ENCODE results near the gene BAG5.

GRCh38 chr14:103519043-103519836 lies 43.2 kb downstream of the BAG5 start:
- TF ChIP-seq POLR2A (IDR thresholded peaks at IDR 0.05; ENCODE audit: low read depth, low read length), result no peak
- no peak for TF ChIP-seq MAFK (IDR thresholded peaks at IDR 0.05; ENCODE audit: low read depth, low read length)
- TF ChIP-seq, protein P1, sequence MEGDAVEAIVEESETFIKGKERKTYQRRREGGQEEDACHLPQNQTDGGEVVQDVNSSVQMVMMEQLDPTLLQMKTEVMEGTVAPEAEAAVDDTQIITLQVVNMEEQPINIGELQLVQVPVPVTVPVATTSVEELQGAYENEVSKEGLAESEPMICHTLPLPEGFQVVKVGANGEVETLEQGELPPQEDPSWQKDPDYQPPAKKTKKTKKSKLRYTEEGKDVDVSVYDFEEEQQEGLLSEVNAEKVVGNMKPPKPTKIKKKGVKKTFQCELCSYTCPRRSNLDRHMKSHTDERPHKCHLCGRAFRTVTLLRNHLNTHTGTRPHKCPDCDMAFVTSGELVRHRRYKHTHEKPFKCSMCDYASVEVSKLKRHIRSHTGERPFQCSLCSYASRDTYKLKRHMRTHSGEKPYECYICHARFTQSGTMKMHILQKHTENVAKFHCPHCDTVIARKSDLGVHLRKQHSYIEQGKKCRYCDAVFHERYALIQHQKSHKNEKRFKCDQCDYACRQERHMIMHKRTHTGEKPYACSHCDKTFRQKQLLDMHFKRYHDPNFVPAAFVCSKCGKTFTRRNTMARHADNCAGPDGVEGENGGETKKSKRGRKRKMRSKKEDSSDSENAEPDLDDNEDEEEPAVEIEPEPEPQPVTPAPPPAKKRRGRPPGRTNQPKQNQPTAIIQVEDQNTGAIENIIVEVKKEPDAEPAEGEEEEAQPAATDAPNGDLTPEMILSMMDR (conservative IDR thresholded peaks at IDR 0.05; ENCODE audit: low read depth, low read length), result no peak
- no peak for TF ChIP-seq MAZ (IDR thresholded peaks at IDR 0.05; ENCODE audit: borderline replicate concordance, low read depth, low read length)
- TF ChIP-seq RAD21 (IDR thresholded peaks at IDR 0.05; ENCODE audit: low read length), result no peak
- TF ChIP-seq, protein P2, sequence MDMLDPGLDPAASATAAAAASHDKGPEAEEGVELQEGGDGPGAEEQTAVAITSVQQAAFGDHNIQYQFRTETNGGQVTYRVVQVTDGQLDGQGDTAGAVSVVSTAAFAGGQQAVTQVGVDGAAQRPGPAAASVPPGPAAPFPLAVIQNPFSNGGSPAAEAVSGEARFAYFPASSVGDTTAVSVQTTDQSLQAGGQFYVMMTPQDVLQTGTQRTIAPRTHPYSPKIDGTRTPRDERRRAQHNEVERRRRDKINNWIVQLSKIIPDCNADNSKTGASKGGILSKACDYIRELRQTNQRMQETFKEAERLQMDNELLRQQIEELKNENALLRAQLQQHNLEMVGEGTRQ (IDR thresholded peaks at IDR 0.05; ENCODE audit: low read depth, low read length), result no peak
- TF ChIP-seq FOS (IDR thresholded peaks at IDR 0.05; ENCODE audit: low read depth, low read length), result no peak
- no peak for TF ChIP-seq MXI1 (IDR thresholded peaks at IDR 0.05; ENCODE audit: borderline replicate concordance, low read depth, low read length)
